Ovary (tissue), 9 donors: ENCODE measurements around the gene WWOX. TPM values are rescaled to one million over a fixed set of nuclear protein-coding genes. Genes with fewer than 3 reads are reported as not detected.

Experiments used
- DNase-seq, 5 donors: peaks; one replicate each; pipeline ENCODE4 v3.0.0-alpha.2; 2019 to 2020
- H3K27ac ChIP-seq, 2 donors: fragments of 200-600 bp; one replicate each; pipeline versions ENCODE4 v1.5.1 to v1.8.0; 2019 to 2022
- H3K27me3 ChIP-seq: fragments of 200-600 bp; one replicate; pipeline ENCODE4 v1.8.0; 2022
- H3K36me3 ChIP-seq: fragments of 200-600 bp; sonication (generic); one replicate; pipeline ENCODE4 v1.5.1; 2019
- H3K4me1 ChIP-seq: one replicate; pipeline ENCODE4 v1.8.1; 2013; ENCODE audit warnings: mild to moderate bottlenecking, moderate library complexity; ENCODE audit not compliant: insufficient read depth
- H3K4me3 ChIP-seq: fragments of 200-600 bp; sonication (generic); one replicate; pipeline ENCODE4 v1.5.1; 2017
- H3K9me3 ChIP-seq, 2 donors: fragments of 200-600 bp in 1 of 2; sonication (generic) in 1 of 2; one replicate each; pipeline versions ENCODE4 v1.5.1 to v1.8.1; 2013 to 2019; ENCODE audit warnings: mild to moderate bottlenecking in 1 of 2, moderate library complexity in 1 of 2
- EP300 ChIP-seq: sonication (generic); formaldehyde crosslinking; IDR thresholded peaks from one replicate; pipeline ENCODE4 v1.6.1; 2017; ENCODE audit warnings: antibody characterized with exemption
- POLR2A ChIP-seq: fragments of 450-650 bp; IDR thresholded peaks from one replicate; pipeline ENCODE4 v1.6.1; 2017; ENCODE audit warnings: antibody characterized with exemption, mild to moderate bottlenecking, moderate library complexity
- WGBS, 3 donors: extraction: QIAGEN DNeasy Blood & Tissue Kit in 1 of 3; methylation state at CpG; one replicate each; pipeline versions ENCODE4 v1.1.5 to v1.1.7; 2013 to 2017; 5-methylcytosine and 5-hydroxymethylcytosine counted together
- intact Hi-C, 4 donors: fragments of 100-400 bp; cut with DNase I; formaldehyde crosslinking; loops; one replicate each; pipeline versions ENCODE4 v1.11.0 to v1.15.1; 2022 to 2023
- polyA plus RNA-seq, 2 donors: library from polyadenylated mRNA; stranded (reverse); fragments of 200-250 nt in 1 of 2; fragments of 350-450 nt in 1 of 2; fragmentation: Illumina TruSeq in 1 of 2; extraction: RNeasy Lipid Tissue Mini Kit (QIAGEN cat#74804) in 1 of 2; gene quantifications; one replicate each; pipeline ENCODE4 v1.2.3, GENCODE V29; 2013 to 2014
- total RNA-seq, 7 donors: library from RNA; depleted of rRNA in 2 of 7; stranded (reverse); fragments of >200 nt in 2 of 7; fragmentation: NEBNext Ultra II Directional in 3 of 7; extraction: Animal tissue kit (Norgen Biotek cat#: 25700) in 3 of 7; gene quantifications; one replicate each; pipeline versions ENCODE4 v1.1.0 to v1.2.4, GENCODE V29; 2016 to 2023
- TF ChIP-seq, protein P1 (sequence below), 3 donors: fragments of 450-650 bp in 2 of 3; fragments of 200-600 bp in 1 of 3; IDR thresholded peaks; one replicate each; pipeline versions ENCODE4 v1.5.1 to v1.8.0; 2016 to 2022; ENCODE audit warnings: antibody characterized with exemption in 3 of 3, mild to moderate bottlenecking in 1 of 3
- donor health status: DM: no; HTN: no; CAD: no; lungs with moderate emphysema.
- donor health status: DM: no; HTN: no; CAD: no.
- donor health status: Bipolar disorder and iron deficiency.
- donor health status: DM: yes; HTN: yes; CAD: no.
- donor health status: DM: no; HTN: no; CAD: no.
- donor health status: DM: yes; HTN: yes; CAD: no.

WWOX gene
- total and polyA plus RNA-seq, 9 donors = 11.0 to 40.5 (median 25.2) TPM

- Histone ChIP-seq H3K4me3 (no peak overlapping the region), H3K4me1 (peaks cover 1% of the 10 kb centered on the region), H3K27ac (no peak overlapping the region), H3K9me3 (no peaks in the 10 kb centered on the region), H3K36me3 (no peaks in the 10 kb centered on the region), H3K27me3 (no peaks in the 10 kb centered on the region)
- intact Hi-C loops = no loop called here
- TF ChIP-seq EP300 = no peak
- no peak for TF ChIP-seq POLR2A
- TF ChIP-seq, protein P1, sequence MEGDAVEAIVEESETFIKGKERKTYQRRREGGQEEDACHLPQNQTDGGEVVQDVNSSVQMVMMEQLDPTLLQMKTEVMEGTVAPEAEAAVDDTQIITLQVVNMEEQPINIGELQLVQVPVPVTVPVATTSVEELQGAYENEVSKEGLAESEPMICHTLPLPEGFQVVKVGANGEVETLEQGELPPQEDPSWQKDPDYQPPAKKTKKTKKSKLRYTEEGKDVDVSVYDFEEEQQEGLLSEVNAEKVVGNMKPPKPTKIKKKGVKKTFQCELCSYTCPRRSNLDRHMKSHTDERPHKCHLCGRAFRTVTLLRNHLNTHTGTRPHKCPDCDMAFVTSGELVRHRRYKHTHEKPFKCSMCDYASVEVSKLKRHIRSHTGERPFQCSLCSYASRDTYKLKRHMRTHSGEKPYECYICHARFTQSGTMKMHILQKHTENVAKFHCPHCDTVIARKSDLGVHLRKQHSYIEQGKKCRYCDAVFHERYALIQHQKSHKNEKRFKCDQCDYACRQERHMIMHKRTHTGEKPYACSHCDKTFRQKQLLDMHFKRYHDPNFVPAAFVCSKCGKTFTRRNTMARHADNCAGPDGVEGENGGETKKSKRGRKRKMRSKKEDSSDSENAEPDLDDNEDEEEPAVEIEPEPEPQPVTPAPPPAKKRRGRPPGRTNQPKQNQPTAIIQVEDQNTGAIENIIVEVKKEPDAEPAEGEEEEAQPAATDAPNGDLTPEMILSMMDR (IDR thresholded peaks at IDR 0.05) = no peak
- 73 to 83% (median 80%) methylated on average over 12 of the region's 12 CpGs for WGBS, 3 donors
- DNase-seq = no peak
Measured at GRCh38 chr16:78984887-78985464, 885.5 kb downstream of the WWOX start.

- TF ChIP-seq, protein P1 (IDR thresholded peaks at IDR 0.05) = no peak
- TF ChIP-seq POLR2A (no peak), EP300 (no peak)
- Histone ChIP-seq H3K27me3 (no peaks in the 10 kb centered on the region), H3K9me3 (no peaks in the 10 kb centered on the region), H3K4me1 (peaks cover 2% of the 10 kb centered on the region), H3K36me3 (no peaks in the 10 kb centered on the region), H3K4me3 (no peak overlapping the region), H3K27ac (no peak overlapping the region)
- no peak for DNase-seq
- intact Hi-C loops = no loop called here
- 82 to 85% (median 84%) methylated on average over 13 of the region's 13 CpGs for WGBS, 3 donors
Measured at GRCh38 chr16:78985716-78986605, 886.5 kb downstream of the WWOX start.

DNA sequence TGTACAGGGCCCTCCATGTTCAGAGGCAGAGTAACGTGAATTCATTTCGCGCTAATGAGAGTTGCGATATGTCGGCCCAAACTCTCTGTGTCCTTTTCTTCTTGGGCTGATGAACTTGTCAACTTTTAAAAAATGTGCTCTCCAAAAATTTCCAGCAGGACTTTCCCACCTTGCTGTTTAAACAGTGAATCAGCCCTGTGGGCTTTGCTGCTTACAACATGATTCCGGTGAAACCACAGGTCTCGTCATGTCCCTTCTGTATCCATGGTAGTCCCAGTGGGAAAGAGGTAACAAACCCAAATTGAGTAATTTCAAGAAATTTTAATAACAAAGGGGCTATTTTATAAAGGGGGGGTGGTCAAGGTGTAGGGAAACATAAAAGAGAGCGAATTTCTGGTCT lies 888.2 kb downstream of the WWOX start:
- H3K4me1 ChIP-seq = peaks cover 2% of the 10 kb centered on the region
- no peaks in the 10 kb centered on the region for H3K9me3 ChIP-seq
- no peak overlapping the region for H3K4me3 ChIP-seq
- no peak for DNase-seq
- no peak overlapping the region for H3K27ac ChIP-seq
- TF ChIP-seq EP300 = no peak
- TF ChIP-seq, protein P1 (IDR thresholded peaks at IDR 0.05) = no peak
- TF ChIP-seq POLR2A = no peak
- WGBS, 3 donors = 83 to 95% (median 85%) methylated on average over 8 of the region's 8 CpGs
- H3K27me3 ChIP-seq = no peaks in the 10 kb centered on the region
- H3K36me3 ChIP-seq = no peaks in the 10 kb centered on the region
- intact Hi-C loops = no loop called here

DNA sequence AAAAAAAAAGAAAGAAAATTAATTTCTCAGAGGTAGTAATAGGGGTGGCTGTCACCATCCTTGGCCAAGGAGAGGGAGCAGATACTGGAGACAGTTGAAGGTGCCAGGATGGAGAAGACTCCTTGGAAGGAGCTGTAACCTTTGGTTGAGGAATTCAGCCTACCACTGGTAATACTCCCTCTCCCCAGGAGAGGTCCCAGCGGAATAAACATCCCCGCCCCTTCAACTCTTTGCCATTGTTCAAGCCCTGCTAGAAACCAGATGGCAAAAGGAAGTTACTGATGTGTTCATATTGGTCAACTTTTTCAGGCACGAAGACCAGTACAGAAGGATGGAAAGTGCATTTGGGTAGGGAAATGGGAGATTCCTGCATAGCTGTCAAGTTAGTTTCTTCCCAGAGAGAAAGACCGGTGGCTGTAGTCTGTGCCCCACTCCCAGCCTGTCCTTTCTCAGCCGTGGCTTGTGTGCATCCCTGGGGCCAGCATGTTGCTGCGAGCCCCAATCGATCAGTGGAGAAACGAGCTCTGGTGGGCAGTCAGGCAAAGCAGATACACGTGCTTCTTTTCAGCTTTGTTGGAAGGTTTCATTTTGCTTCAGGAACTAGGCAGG lies 889.0 kb downstream of the WWOX start:
- H3K36me3 ChIP-seq = no peaks in the 10 kb centered on the region
- no peaks in the 10 kb centered on the region for H3K9me3 ChIP-seq
- peaks cover 2% of the 10 kb centered on the region for H3K4me1 ChIP-seq
- intact Hi-C loops = no loop called here
- WGBS, 3 donors = 89 to 92% (median 90%) methylated on average over 9 of the region's 9 CpGs
- TF ChIP-seq, protein P1 (IDR thresholded peaks at IDR 0.05) = no peak
- TF ChIP-seq EP300 (no peak), POLR2A (no peak)
- H3K27me3 ChIP-seq = no peaks in the 10 kb centered on the region
- no peak for DNase-seq
- no peak overlapping the region for H3K4me3 ChIP-seq
- H3K27ac ChIP-seq = no peak overlapping the region
